Gastrocnemius medialis (tissue), 4 donors: ENCODE results near the gene RPRD2.

Source experiments
- POLR2A ChIP-seq, 2 donors: fragments of 450-650 bp; IDR thresholded peaks; one replicate each; pipeline ENCODE4 v1.6.1; 2017; ENCODE audit warnings: antibody characterized with exemption in 2 of 2, mild to moderate bottlenecking in 2 of 2, moderate library complexity in 2 of 2
- TF ChIP-seq, protein P1 (sequence below), 5 experiments: fragments of 450-650 bp in 3 of 5; fragments of 200-600 bp in 2 of 5; sonication (generic) in 2 of 5; IDR thresholded peaks in 4 of 5; conservative IDR thresholded peaks in 1 of 5; 1 replicate in 4 of 5; 2 replicates in 1 of 5; pipeline ENCODE4 v1.5.1; 2016 to 2019; ENCODE audit warnings: antibody characterized with exemption in 5 of 5, mild to moderate bottlenecking in 3 of 5, moderate library complexity in 3 of 5

DNA sequence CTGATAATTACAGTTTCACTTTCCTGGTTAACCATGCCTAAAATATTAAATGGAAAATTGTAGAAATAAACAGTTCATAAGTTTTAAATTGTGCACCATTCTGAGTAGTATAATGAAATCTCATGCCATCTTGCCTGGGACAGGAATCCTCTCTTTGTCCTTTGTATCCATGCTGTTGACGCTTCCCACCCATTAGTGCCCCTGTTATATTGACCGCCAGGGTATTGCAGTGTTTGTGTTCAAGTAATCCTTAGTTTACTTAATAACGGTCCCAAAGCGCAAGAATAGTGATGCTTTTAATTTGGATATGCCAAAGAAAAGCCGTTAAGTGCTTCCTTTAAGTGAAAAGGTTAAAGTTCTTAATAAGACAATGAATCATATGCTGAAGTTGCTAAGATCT lies 41.7 kb downstream of the RPRD2 start:
- TF ChIP-seq, protein P1, sequence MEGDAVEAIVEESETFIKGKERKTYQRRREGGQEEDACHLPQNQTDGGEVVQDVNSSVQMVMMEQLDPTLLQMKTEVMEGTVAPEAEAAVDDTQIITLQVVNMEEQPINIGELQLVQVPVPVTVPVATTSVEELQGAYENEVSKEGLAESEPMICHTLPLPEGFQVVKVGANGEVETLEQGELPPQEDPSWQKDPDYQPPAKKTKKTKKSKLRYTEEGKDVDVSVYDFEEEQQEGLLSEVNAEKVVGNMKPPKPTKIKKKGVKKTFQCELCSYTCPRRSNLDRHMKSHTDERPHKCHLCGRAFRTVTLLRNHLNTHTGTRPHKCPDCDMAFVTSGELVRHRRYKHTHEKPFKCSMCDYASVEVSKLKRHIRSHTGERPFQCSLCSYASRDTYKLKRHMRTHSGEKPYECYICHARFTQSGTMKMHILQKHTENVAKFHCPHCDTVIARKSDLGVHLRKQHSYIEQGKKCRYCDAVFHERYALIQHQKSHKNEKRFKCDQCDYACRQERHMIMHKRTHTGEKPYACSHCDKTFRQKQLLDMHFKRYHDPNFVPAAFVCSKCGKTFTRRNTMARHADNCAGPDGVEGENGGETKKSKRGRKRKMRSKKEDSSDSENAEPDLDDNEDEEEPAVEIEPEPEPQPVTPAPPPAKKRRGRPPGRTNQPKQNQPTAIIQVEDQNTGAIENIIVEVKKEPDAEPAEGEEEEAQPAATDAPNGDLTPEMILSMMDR (IDR thresholded peaks at IDR 0.05 in 4 of 5, conservative IDR thresholded peaks at IDR 0.05 in 1 of 5), result no peak
- no peak for TF ChIP-seq POLR2A (IDR thresholded peaks at IDR 0.05)
